Stimulated activated CD4-positive, alpha-beta T cell treated with anti-CD3 and anti-CD28 coated beads, Interleukin-2, amount 100 ng/mL, for 24 hours (primary cell): ENCODE results near the gene STX17.
A peak's percentile ranks its signal among the peaks of the same experiment; 100 is the strongest.
"Not testable (repeated sequence)": the region's sequence is repeated elsewhere in the genome, so short reads cannot be mapped to it uniquely, and the experiment has no call there.

Experiments
- DNase-seq, 2 donors: peaks; one replicate each; pipeline ENCODE4 v3.0.0-alpha.2; 2020

STX17 gene

DNA sequence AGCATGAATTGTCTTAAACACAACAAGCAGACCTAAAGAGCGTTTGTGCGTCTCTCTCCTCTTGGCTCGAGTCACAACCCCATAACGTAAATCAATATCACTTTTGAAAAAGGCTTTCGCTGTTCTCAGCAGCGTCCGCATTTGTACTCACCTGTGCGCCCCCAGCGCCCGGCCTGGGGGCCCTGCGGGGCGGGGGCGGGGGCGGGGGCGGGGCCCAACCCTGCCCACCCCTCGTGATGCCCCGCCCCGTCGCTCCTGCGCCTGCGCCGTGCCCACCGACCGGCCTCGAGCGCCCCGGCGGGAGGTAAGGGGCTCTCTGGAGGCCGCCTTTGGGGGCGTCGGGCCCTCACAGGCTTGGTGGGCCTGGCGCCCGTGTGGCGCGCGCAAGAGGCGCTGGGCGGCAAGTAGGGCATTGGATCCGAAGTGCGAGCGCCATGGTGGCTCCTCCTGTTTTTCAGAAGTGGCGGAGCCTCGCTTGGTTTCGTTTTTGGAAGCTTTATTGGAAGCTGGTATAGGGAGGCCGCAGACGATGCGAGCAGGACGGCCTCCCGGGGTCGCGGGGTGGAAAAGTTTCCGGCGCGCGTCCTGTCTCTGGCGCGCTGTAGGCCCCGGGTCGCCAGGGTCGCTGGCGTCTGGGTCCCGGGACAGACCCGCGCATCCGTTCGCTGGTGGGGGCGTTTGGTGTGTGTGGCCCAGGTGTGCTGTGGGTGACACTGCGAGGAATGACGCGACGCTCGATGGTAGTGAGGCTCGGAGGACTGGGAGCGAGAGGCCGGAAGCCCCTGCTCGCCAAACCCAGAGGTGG is at the start of gene STX17:
Gene STX17 (plus strand): TSS at position 252 of the 805 bp plus-strand sequence. CDS start 8,586 bp downstream, outside the sequence.
- peak; percentile 82 to 83 for DNase-seq

- not testable (repeated sequence) for DNase-seq
These were observed 48.9 kb upstream of the STX17 start for GRCh38 chr9:99857576-99857975.

GRCh38 chr9:99858087-99858486 is 48.4 kb upstream of the STX17 start:
- no peak for DNase-seq

GRCh38 chr9:99859243-99859980 is 47.0 kb upstream of the STX17 start:
- no peak for DNase-seq

DNA sequence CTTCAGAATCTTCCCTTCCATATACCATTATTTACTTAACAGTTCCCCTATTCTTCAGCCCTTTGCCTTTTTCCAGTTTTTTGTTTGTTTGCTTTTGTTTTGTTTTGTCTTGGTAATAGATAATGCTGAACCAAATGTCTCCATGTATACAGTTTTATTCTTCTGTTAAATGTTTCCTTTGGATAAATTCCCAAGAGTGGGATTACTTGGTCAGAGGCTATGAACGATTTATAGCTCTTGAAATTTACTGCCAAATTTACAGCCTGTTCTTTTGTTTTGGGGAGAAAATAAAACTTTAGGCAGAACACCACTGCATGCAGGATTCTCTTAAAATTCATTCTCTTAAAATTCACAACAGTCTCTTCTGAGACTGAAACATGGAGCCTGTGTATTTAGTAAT is 46.2 kb upstream of the STX17 start:
- DNase-seq = no peak

DNA sequence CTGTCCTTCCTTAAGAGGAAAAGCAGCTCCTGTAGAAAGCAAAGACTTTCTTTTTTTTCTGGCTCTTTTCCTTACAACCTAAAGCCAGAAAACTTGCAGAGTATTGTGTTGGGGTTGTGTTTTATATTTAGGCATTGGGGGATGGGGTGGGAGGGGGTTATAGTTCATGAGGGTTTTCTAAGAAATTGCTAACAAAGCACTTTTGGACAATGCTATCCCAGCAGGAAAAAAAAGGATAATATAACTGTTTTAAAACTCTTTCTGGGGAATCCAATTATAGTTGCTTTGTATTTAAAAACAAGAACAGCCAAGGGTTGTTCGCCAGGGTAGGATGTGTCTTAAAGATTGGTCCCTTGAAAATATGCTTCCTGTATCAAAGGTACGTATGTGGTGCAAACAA is 42.5 kb upstream of the STX17 start:
- DNase-seq = no peak

DNA sequence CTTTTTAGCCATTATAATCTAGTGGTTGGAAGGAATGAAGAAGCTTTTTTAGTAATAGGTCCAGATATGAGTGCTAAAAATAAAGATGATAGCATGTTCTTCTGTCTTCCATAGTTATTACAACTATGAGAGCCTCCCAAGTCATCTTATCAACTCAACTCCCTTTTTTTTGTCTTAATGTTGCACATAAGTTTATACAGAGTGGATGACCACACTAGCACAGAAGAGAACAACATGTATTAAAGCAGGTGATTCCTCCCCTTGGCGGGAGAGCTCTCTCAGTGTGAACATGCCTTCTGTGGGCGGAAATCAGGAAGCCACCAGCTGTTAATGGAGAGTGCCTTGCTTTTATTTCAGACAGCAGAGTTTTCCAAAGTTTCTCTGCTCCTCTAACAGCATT is 40.1 kb upstream of the STX17 start:
- DNase-seq = no peak

DNA sequence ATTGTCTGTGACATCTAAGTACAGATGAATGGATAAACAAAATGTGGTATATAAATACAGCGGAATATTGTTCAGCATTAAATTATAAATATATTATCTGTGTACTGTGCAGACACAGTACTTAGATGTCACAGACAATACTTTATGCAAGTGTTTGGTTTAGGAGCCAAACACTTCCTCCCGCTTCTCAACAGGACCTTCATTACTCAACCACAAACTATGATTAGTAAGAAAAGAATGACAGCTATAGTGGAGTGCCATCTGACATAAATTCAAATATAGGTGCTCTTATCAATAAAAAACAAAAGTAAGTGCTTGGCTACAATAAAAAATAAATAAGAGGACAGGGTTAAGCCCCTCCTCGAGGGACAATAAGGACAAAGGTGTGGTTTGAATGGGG is 38.9 kb upstream of the STX17 start:
- no peak for DNase-seq

GRCh38 chr9:99867968-99868367 is 38.5 kb upstream of the STX17 start:
- DNase-seq = no peak

GRCh38 chr9:99868845-99869244 is 37.6 kb upstream of the STX17 start:
- no peak for DNase-seq

- DNase-seq = no peak
These were observed 36.3 kb upstream of the STX17 start for GRCh38 chr9:99870126-99870525.

- DNase-seq = no peak
These were observed 32.9 kb upstream of the STX17 start for GRCh38 chr9:99873531-99873930.

GRCh38 chr9:99873943-99874584 is 32.4 kb upstream of the STX17 start:
- no peak for DNase-seq

- DNase-seq = no peak
These were observed 30.3 kb upstream of the STX17 start for GRCh38 chr9:99876190-99876589.

GRCh38 chr9:99878651-99879050 is 27.8 kb upstream of the STX17 start:
- DNase-seq = no peak

GRCh38 chr9:99881769-99882168 is 24.7 kb upstream of the STX17 start:
- peak in 1 of 2 donors; percentile 14 for DNase-seq

DNA sequence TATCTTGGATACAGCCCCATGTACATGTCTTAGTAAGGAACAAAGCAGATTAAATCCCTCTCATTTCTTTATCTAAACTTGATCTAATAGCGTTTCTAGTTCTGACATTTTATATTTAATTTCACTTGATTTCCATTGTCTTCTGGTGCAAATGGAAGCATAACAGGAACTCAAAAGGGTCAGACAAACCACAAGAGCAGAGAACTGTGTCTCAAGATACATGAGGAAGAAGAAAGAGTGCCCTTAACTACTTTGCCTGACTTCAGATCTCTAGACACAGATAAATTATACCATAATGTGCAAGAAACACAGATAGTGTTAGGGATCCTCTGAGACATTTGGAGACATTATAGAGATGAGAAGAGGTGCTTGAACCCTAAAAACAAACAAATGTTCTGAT is 20.7 kb upstream of the STX17 start:
- no peak for DNase-seq

DNA sequence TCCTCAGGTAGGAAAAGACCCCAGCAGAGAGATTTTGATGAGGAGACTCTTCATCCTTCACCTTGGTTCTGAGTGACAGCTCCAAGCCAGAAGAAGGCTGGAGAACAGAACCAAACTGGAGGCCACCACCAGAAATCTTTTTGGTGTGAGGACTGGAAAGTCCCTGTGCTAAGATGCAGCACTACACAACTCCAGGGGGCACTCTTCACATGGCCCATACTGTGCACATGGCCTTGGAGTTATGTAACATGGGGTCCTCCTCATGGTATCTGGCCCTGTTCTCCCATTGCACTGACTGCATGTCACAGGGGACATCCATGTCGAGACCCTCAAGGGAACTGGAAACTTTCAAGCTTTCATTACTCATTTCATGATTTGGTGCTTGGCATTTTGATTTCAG is 17.3 kb upstream of the STX17 start:
- DNase-seq = no peak

DNA sequence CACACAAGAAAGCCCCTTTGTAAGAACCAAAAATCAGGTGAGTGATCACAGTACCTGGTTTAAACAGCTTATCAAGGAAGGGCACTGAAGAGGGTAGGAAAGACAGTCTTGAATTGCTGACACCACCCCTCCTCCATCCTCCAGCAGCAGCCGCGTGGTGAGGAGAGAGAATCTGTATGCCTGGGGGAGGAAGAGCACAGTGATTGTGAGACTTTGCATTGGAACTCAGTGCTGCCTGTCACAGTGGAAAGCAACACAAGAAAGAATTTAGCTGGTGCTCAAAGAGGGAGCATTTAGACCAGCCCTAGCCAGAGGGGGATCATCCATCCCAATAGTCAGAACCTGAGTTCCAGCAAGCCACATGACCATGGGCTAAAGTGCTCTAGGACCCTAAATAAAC is 11.6 kb upstream of the STX17 start:
- DNase-seq = no peak

- no peak for DNase-seq
These were observed 10.9 kb upstream of the STX17 start for GRCh38 chr9:99895510-99895909.

DNA sequence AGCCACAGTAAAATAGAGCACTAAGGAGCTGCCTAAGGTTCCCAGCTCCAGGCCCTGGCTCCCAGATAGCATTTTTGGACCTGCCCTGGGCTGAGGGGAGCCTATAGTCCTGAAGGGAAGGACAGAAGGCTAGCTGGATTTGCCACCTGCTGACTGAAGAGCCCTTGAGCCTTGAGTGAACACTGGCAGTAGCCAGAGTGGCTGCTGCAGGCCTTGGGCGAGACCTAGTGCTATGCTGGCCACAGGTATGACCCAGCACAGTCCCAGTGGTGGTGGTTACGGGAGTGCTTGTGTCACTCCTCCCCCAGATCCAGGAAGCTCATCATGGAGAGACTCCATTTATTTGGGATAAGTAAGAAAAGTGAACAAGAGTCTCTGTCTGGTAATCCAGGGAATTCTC is 10.3 kb upstream of the STX17 start:
- no peak for DNase-seq

GRCh38 chr9:99903393-99903792 is 3.1 kb upstream of the STX17 start:
- DNase-seq = no peak

GRCh38 chr9:99905833-99906402 is 536 bp upstream of the STX17 start:
- DNase-seq = no peak

- DNase-seq = no peak
These were observed 716 bp downstream of the STX17 start for GRCh38 chr9:99907208-99907532.
